Mammary epithelial cell (primary cell): ENCODE results near the gene SHANK1.

ENCODE experiments used
- EZH2 ChIP-seq: IDR thresholded peaks from 2 replicates; pipeline ENCODE4 v1.6.1; 2012; ENCODE audit warnings: low read length, inconsistent platforms, borderline replicate concordance
- TF ChIP-seq, protein P1 (sequence below), 2 donors: IDR thresholded peaks in 1 of 2; conservative IDR thresholded peaks in 1 of 2; 2 replicates each; pipeline ENCODE4 v1.5.1; 2011 to 2012; ENCODE audit warnings: inconsistent platforms in 2 of 2, low read length in 2 of 2, mild to moderate bottlenecking in 2 of 2, control low read depth in 1 of 2, low read depth in 1 of 2; ENCODE audit not compliant: insufficient read depth in 1 of 2; ENCODE audit errors: extremely low read depth in 1 of 2

GRCh38 chr19:50701367-50701985 is 18.1 kb downstream of the SHANK1 start:
- TF ChIP-seq, protein P1, sequence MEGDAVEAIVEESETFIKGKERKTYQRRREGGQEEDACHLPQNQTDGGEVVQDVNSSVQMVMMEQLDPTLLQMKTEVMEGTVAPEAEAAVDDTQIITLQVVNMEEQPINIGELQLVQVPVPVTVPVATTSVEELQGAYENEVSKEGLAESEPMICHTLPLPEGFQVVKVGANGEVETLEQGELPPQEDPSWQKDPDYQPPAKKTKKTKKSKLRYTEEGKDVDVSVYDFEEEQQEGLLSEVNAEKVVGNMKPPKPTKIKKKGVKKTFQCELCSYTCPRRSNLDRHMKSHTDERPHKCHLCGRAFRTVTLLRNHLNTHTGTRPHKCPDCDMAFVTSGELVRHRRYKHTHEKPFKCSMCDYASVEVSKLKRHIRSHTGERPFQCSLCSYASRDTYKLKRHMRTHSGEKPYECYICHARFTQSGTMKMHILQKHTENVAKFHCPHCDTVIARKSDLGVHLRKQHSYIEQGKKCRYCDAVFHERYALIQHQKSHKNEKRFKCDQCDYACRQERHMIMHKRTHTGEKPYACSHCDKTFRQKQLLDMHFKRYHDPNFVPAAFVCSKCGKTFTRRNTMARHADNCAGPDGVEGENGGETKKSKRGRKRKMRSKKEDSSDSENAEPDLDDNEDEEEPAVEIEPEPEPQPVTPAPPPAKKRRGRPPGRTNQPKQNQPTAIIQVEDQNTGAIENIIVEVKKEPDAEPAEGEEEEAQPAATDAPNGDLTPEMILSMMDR (conservative IDR thresholded peaks at IDR 0.05 in 1 of 2, IDR thresholded peaks at IDR 0.05 in 1 of 2; ENCODE audit: extremely low read depth in 1 of 2, insufficient read depth in 1 of 2, low read depth in 1 of 2, low read length in 2 of 2) = no peak
- no peak for TF ChIP-seq EZH2
